Prostate gland (tissue), 2 donors: Measurements from ENCODE around the gene ZNF140.

Experiments used
- CTCF ChIP-seq, 4 experiments: fragments of 200-600 bp in 2 of 4; fragments of 450-650 bp in 2 of 4; sonication (generic) in 2 of 4; IDR thresholded peaks; 1 replicate in 3 of 4; 2 replicates in 1 of 4; pipeline ENCODE4 v1.5.1; 2016 to 2019; ENCODE audit warnings: antibody characterized with exemption in 4 of 4, mild to moderate bottlenecking in 2 of 4, moderate library complexity in 2 of 4
- POLR2A ChIP-seq: fragments of 450-650 bp; IDR thresholded peaks from one replicate; pipeline ENCODE4 v1.6.1; 2016; ENCODE audit warnings: antibody characterized with exemption, mild to moderate bottlenecking
- POLR2AphosphoS5 ChIP-seq: sonication (generic); formaldehyde crosslinking; IDR thresholded peaks from one replicate; pipeline ENCODE4 v1.6.1; 2017; ENCODE audit warnings: antibody characterized with exemption

- TF ChIP-seq CTCF (IDR thresholded peaks at IDR 0.05), result no peak
- no peak for TF ChIP-seq POLR2AphosphoS5
- no peak for TF ChIP-seq POLR2A
Measured at GRCh38 chr12:133130808-133131128, 50.0 kb downstream of the ZNF140 start.
